ENCODE measurements around the gene ACYP1. TPM values are rescaled to one million over a fixed set of nuclear protein-coding genes. Genes with fewer than 3 reads are reported as not detected.

The ACYP1 gene
- total RNA-seq (2014; rRNA removed; shearing (Covaris generic)): 17.5 and 20.1 TPM in 2 replicates
- 10.3 and 24.8 TPM in 2 replicates for polyA plus RNA-seq (2015; cell fraction: cytosol; rRNA removed)
- 46.8 and 60.9 TPM in 2 replicates for polyA plus RNA-seq (2015; cell fraction: nucleus; rRNA removed)

GRCh38 chr14:75063491-75064204 is at the start of gene ACYP1:
Gene ACYP1 (minus strand): TSS chr14:75064024. CDS start chr14:75063553, 471 bp downstream.
- in situ Hi-C loops (cut with HindIII; ENCODE audit: low pct_unique_long_range_greater_than_20kb, low sequenced_read_pairs): no loop called here
- peak; percentile 89 for DNase-seq (ENCODE audit: low read depth, low spot score)

GRCh38 chr14:75109877-75110276 is 46.1 kb upstream of the ACYP1 start:
- in situ Hi-C loops (cut with HindIII; ENCODE audit: low pct_unique_long_range_greater_than_20kb, low sequenced_read_pairs): no loop called here
- DNase-seq (ENCODE audit: low read depth, low spot score): no peak

GRCh38 chr14:75107186-75107585 is 43.4 kb upstream of the ACYP1 start:
- in situ Hi-C loops (cut with HindIII; ENCODE audit: low pct_unique_long_range_greater_than_20kb, low sequenced_read_pairs): no loop called here
- no peak for DNase-seq (ENCODE audit: low read depth, low spot score)

- in situ Hi-C loops (cut with HindIII; ENCODE audit: low pct_unique_long_range_greater_than_20kb, low sequenced_read_pairs): no loop called here
- peak; percentile 94 for DNase-seq (ENCODE audit: low read depth, low spot score)
These were observed 37.7 kb upstream of the ACYP1 start for GRCh38 chr14:75101491-75101890.

GRCh38 chr14:75098682-75099081 is 34.9 kb upstream of the ACYP1 start:
- DNase-seq (ENCODE audit: low read depth, low spot score): no peak
- in situ Hi-C loops (cut with HindIII; ENCODE audit: low pct_unique_long_range_greater_than_20kb, low sequenced_read_pairs): no loop called here

- in situ Hi-C loops (cut with HindIII; ENCODE audit: low pct_unique_long_range_greater_than_20kb, low sequenced_read_pairs): no loop called here
- no peak for DNase-seq (ENCODE audit: low read depth, low spot score)
These were observed 34.4 kb upstream of the ACYP1 start for GRCh38 chr14:75098212-75098611.

GRCh38 chr14:75096959-75097358 is 33.1 kb upstream of the ACYP1 start:
- in situ Hi-C loops (cut with HindIII; ENCODE audit: low pct_unique_long_range_greater_than_20kb, low sequenced_read_pairs): no loop called here
- DNase-seq (ENCODE audit: low read depth, low spot score): no peak

GRCh38 chr14:75095690-75096089 is 31.9 kb upstream of the ACYP1 start:
- no peak for DNase-seq (ENCODE audit: low read depth, low spot score)
- in situ Hi-C loops (cut with HindIII; ENCODE audit: low pct_unique_long_range_greater_than_20kb, low sequenced_read_pairs): no loop called here

GRCh38 chr14:75094896-75095295 is 31.1 kb upstream of the ACYP1 start:
- no peak for DNase-seq (ENCODE audit: low read depth, low spot score)
- in situ Hi-C loops (cut with HindIII; ENCODE audit: low pct_unique_long_range_greater_than_20kb, low sequenced_read_pairs): no loop called here

- in situ Hi-C loops (cut with HindIII; ENCODE audit: low pct_unique_long_range_greater_than_20kb, low sequenced_read_pairs): no loop called here
These were observed 28.9 kb upstream of the ACYP1 start for GRCh38 chr14:75092698-75093097.

GRCh38 chr14:75091251-75091650 is 27.4 kb upstream of the ACYP1 start:
- in situ Hi-C loops (cut with HindIII; ENCODE audit: low pct_unique_long_range_greater_than_20kb, low sequenced_read_pairs): no loop called here
- DNase-seq (ENCODE audit: low read depth, low spot score): no peak

More at GRCh38 chr14:75092698-75093097, 28.9 kb upstream of the ACYP1 start:
- no peak for DNase-seq (ENCODE audit: low read depth, low spot score)

GRCh38 chr14:75090353-75090752 is 26.5 kb upstream of the ACYP1 start:
- DNase-seq (ENCODE audit: low read depth, low spot score): no peak
- in situ Hi-C loops (cut with HindIII; ENCODE audit: low pct_unique_long_range_greater_than_20kb, low sequenced_read_pairs): no loop called here

GRCh38 chr14:75088566-75089373 is 24.9 kb upstream of the ACYP1 start:
- peak; percentile 80 for DNase-seq (ENCODE audit: low read depth, low spot score)

GRCh38 chr14:75088153-75088552 is 24.3 kb upstream of the ACYP1 start:
- DNase-seq (ENCODE audit: low read depth, low spot score): no peak
- in situ Hi-C loops (cut with HindIII; ENCODE audit: low pct_unique_long_range_greater_than_20kb, low sequenced_read_pairs): no loop called here

More at GRCh38 chr14:75088566-75089373, 24.9 kb upstream of the ACYP1 start:
- in situ Hi-C loops (cut with HindIII; ENCODE audit: low pct_unique_long_range_greater_than_20kb, low sequenced_read_pairs): no loop called here

GRCh38 chr14:75084513-75084912 is 20.7 kb upstream of the ACYP1 start:
- DNase-seq (ENCODE audit: low read depth, low spot score): no peak
- in situ Hi-C loops (cut with HindIII; ENCODE audit: low pct_unique_long_range_greater_than_20kb, low sequenced_read_pairs): no loop called here

- in situ Hi-C loops (cut with HindIII; ENCODE audit: low pct_unique_long_range_greater_than_20kb, low sequenced_read_pairs): no loop called here
- no peak for DNase-seq (ENCODE audit: low read depth, low spot score)
These were observed 19.4 kb upstream of the ACYP1 start for GRCh38 chr14:75083271-75083670.

- no peak for DNase-seq (ENCODE audit: low read depth, low spot score)
- in situ Hi-C loops (cut with HindIII; ENCODE audit: low pct_unique_long_range_greater_than_20kb, low sequenced_read_pairs): no loop called here
These were observed 17.9 kb upstream of the ACYP1 start for GRCh38 chr14:75081660-75082229.

- in situ Hi-C loops (cut with HindIII; ENCODE audit: low pct_unique_long_range_greater_than_20kb, low sequenced_read_pairs): no loop called here
- no peak for DNase-seq (ENCODE audit: low read depth, low spot score)
These were observed 15.7 kb upstream of the ACYP1 start for GRCh38 chr14:75079521-75079920.
